Measurements from ENCODE around the gene TGM5. TPM values are rescaled to one million over a fixed set of nuclear protein-coding genes. Genes with fewer than 3 reads are reported as not detected.

The TGM5 gene
- total RNA-seq, 4 donors from 2014 or later = 0.31 to 1.3 (median 0.58) TPM; not detected in 1

- H3K4me1 ChIP-seq = peaks cover 0 to 50% (median 12%) of the 10 kb centered on the region in 3 donors
Observed at GRCh38 chr15:43187544-43188155, 79.1 kb downstream of the TGM5 start.

GRCh38 chr15:43186003-43186353 is 80.8 kb downstream of the TGM5 start:
- H3K4me1 ChIP-seq = peaks cover 0 to 66% (median 12%) of the 10 kb centered on the region in 3 donors
- H3K27ac ChIP-seq = peak overlapping the region; percentile 81 to 94 (median 93)
- H3K4me3 ChIP-seq = peak overlapping the region; percentile 67 to 90
- WGBS, 2 donors (ENCODE audit: low coverage in 1 of 2) = 0 to 3% methylated on average over 4 to 6 of the region's 13 CpGs
- H3K27me3 ChIP-seq = no peaks in the 10 kb centered on the region
- TF ChIP-seq CTCF (IDR thresholded peaks at IDR 0.05) = no peak
- no peak for TF ChIP-seq POLR2A (IDR thresholded peaks at IDR 0.05)
- no peak for TF ChIP-seq POLR2AphosphoS5 (IDR thresholded peaks at IDR 0.05)
- no peak for TF ChIP-seq EP300 (IDR thresholded peaks at IDR 0.05)
- ATAC-seq = no peak
- no peaks in the 10 kb centered on the region for H3K9me3 ChIP-seq
- peaks cover 4 to 35% of the 10 kb centered on the region in 2 donors for H3K36me3 ChIP-seq

More at GRCh38 chr15:43187544-43188155, 79.1 kb downstream of the TGM5 start:
- Histone ChIP-seq H3K36me3 (peaks cover 13 to 42% of the 10 kb centered on the region in 2 donors), H3K4me3 (no peak overlapping the region), H3K9me3 (no peaks in the 10 kb centered on the region), H3K27ac (no peak overlapping the region), H3K27me3 (no peaks in the 10 kb centered on the region)
- 57 to 80% methylated on average over 1 to 2 of the region's 2 CpGs for WGBS, 2 donors (ENCODE audit: low coverage in 1 of 2)
- TF ChIP-seq CTCF (IDR thresholded peaks at IDR 0.05) (peak; percentile 41 to 60 (median 56)), EP300 (IDR thresholded peaks at IDR 0.05) (no peak)
- no peak for ATAC-seq

GRCh38 chr15:43185157-43186002 is 81.3 kb downstream of the TGM5 start, which contains the start of gene CCNDBP1:
Gene CCNDBP1 (plus strand): TSS chr15:43185403. CDS start chr15:43185499, 96 bp downstream.
- H3K4me1 ChIP-seq = peaks cover 0 to 67% (median 12%) of the 10 kb centered on the region in 3 donors
- H3K9me3 ChIP-seq = no peaks in the 10 kb centered on the region
- peak; percentile 96 for ATAC-seq
- 3% methylated on average over 7 of the region's 69 CpGs; no CpG with 5 or more reads in 1 of the 2 donors for WGBS, 2 donors (ENCODE audit: low coverage in 1 of 2)
- peak within 1 kb of the TSS; percentile 67 to 90 for H3K4me3 ChIP-seq
- H3K27me3 ChIP-seq = no peaks in the 10 kb centered on the region
- peak within 1 kb of the TSS; percentile 81 to 94 (median 93) for H3K27ac ChIP-seq
- TF ChIP-seq POLR2A (IDR thresholded peaks at IDR 0.05) = peak; percentile 77 to 85
- TF ChIP-seq CTCF (IDR thresholded peaks at IDR 0.05) = peak in 3 of 4 experiments; percentile 18 to 57 (median 34)
- TF ChIP-seq EP300 (IDR thresholded peaks at IDR 0.05) = no peak
- peak; percentile 90 for TF ChIP-seq POLR2AphosphoS5 (IDR thresholded peaks at IDR 0.05)
- peaks cover 0 to 30% of the 10 kb centered on the region in 2 donors for H3K36me3 ChIP-seq

- H3K9me3 ChIP-seq = no peaks in the 10 kb centered on the region
- no peaks in the 10 kb centered on the region for H3K27me3 ChIP-seq
- TF ChIP-seq POLR2AphosphoS5 (IDR thresholded peaks at IDR 0.05) = no peak
- TF ChIP-seq EP300 (IDR thresholded peaks at IDR 0.05) = no peak
- no peak for TF ChIP-seq POLR2A (IDR thresholded peaks at IDR 0.05)
- TF ChIP-seq CTCF (IDR thresholded peaks at IDR 0.05) = no peak
- peak overlapping the region in 3 of 4 donors; percentile 92 to 94 (median 94) for H3K27ac ChIP-seq
- H3K36me3 ChIP-seq = peaks cover 0 to 30% of the 10 kb centered on the region in 2 donors
- H3K4me3 ChIP-seq = peak overlapping the region in 1 of 2 donors; percentile 90
- 65 to 81% methylated on average over 4 to 7 of the region's 9 CpGs for WGBS, 2 donors (ENCODE audit: low coverage in 1 of 2)
- H3K4me1 ChIP-seq = peaks cover 0 to 59% (median 12%) of the 10 kb centered on the region in 3 donors
- peak; percentile 2 for ATAC-seq
Observed at GRCh38 chr15:43184407-43185124, 82.2 kb downstream of the TGM5 start.

Measured in gastroesophageal sphincter (tissue), 4 donors.